ENCODE data around the gene ADCYAP1R1.

ADCYAP1R1 gene

GRCh38 chr7:31069860-31070555 is 17.9 kb downstream of the ADCYAP1R1 start:
- no peak for DNase-seq

- no peak for DNase-seq
Observed at GRCh38 chr7:31070991-31071644, 19.0 kb downstream of the ADCYAP1R1 start.

GRCh38 chr7:31071645-31072029 is 19.5 kb downstream of the ADCYAP1R1 start:
- DNase-seq: no peak

GRCh38 chr7:31073326-31074119 is 21.4 kb downstream of the ADCYAP1R1 start:
- no peak for DNase-seq

- no peak for DNase-seq
Observed at GRCh38 chr7:31074120-31074383, 21.9 kb downstream of the ADCYAP1R1 start.

- DNase-seq: no peak
Observed at GRCh38 chr7:31074403-31075085, 22.4 kb downstream of the ADCYAP1R1 start.

- no peak for DNase-seq
Observed at GRCh38 chr7:31075086-31075405, 22.9 kb downstream of the ADCYAP1R1 start.

- DNase-seq: no peak
Observed at GRCh38 chr7:31076051-31076450, 23.9 kb downstream of the ADCYAP1R1 start.

GRCh38 chr7:31076641-31077310 is 24.7 kb downstream of the ADCYAP1R1 start:
- DNase-seq: no peak

GRCh38 chr7:31077484-31078362 is 25.6 kb downstream of the ADCYAP1R1 start:
- no peak for DNase-seq

- no peak for DNase-seq
Observed at GRCh38 chr7:31078363-31078990, 26.4 kb downstream of the ADCYAP1R1 start.

- no peak for DNase-seq
Observed at GRCh38 chr7:31079126-31079823, 27.2 kb downstream of the ADCYAP1R1 start.

GRCh38 chr7:31079824-31080511 is 27.9 kb downstream of the ADCYAP1R1 start:
- no peak for DNase-seq

GRCh38 chr7:31080763-31081162 is 28.7 kb downstream of the ADCYAP1R1 start:
- no peak for DNase-seq

- no peak for DNase-seq
Observed at GRCh38 chr7:31082017-31082416, 29.9 kb downstream of the ADCYAP1R1 start.

- DNase-seq: no peak
Observed at GRCh38 chr7:31082447-31082846, 30.3 kb downstream of the ADCYAP1R1 start.

GRCh38 chr7:31083210-31083786 is 31.2 kb downstream of the ADCYAP1R1 start:
- no peak for DNase-seq

- no peak for DNase-seq
Observed at GRCh38 chr7:31084226-31084625, 32.1 kb downstream of the ADCYAP1R1 start.

- DNase-seq: no peak
Observed at GRCh38 chr7:31087351-31087750, 35.2 kb downstream of the ADCYAP1R1 start.

- DNase-seq: no peak
Observed at GRCh38 chr7:31091924-31092434, 39.9 kb downstream of the ADCYAP1R1 start.

Measured in stimulated activated CD4-positive, alpha-beta T cell treated with anti-CD3 and anti-CD28 coated beads, Interleukin-1b, Interleukin-23, amount 100 ng/mL, for 48 hours (primary cell).